Activated naive CD4-positive, alpha-beta T cell treated with anti-CD3 and anti-CD28 coated beads for 36 hours (primary cell): ENCODE data around the gene ZNF573. TPM values are rescaled to one million over a fixed set of nuclear protein-coding genes. Genes with fewer than 3 reads are reported as not detected.
"Not testable (repeated sequence)": the region's sequence is repeated elsewhere in the genome, so short reads cannot be mapped to it uniquely, and the experiment has no call there.

Source experiments
- CTCF ChIA-PET: fragments of 350-600 bp; sonication (Branson Sonifier 250); formaldehyde crosslinking; loops from one replicate; lab custom pipeline; 2021; ENCODE audit warnings: antibody characterized with exemption; lab: Charles Lee
- DNase-seq: peaks from one replicate; pipeline ENCODE4 v3.0.0-alpha.2; 2020
- H3K27ac Mint-ChIP-seq: one replicate; pipeline ENCODE4 v1.8.0; 2021; ENCODE audit warnings: mild to moderate bottlenecking, mixed read lengths
- H3K27me3 Mint-ChIP-seq: one replicate; pipeline ENCODE4 v1.8.0; 2021; ENCODE audit warnings: low read depth, mixed read lengths
- H3K36me3 Mint-ChIP-seq: one replicate; pipeline ENCODE4 v1.8.0; 2021; ENCODE audit warnings: low read depth, mixed read lengths
- H3K4me1 Mint-ChIP-seq: one replicate; pipeline ENCODE4 v1.8.0; 2021; ENCODE audit warnings: low read depth, mixed read lengths
- H3K4me3 Mint-ChIP-seq: one replicate; pipeline ENCODE4 v1.8.0; 2021; ENCODE audit warnings: mild to moderate bottlenecking, moderate library complexity, mixed read lengths
- H3K9me3 Mint-ChIP-seq: one replicate; pipeline ENCODE4 v1.8.0; 2021; ENCODE audit warnings: mixed read lengths
- intact Hi-C: fragments of 100-400 bp; cut with micrococcal nuclease; formaldehyde crosslinking; loops from one replicate; pipeline ENCODE4 v1.15.1; 2023
- total RNA-seq, 2 experiments: library from RNA; stranded (reverse); gene quantifications; one replicate each; pipeline ENCODE4 v1.2.3, GENCODE V29; 2021

ZNF573 gene
- 1 to 10 TPM; 6.1 to 7.3 TPM for total RNA-seq

GRCh38 chr19:37779127-37780005, at the start of gene ZNF573:
TSS of gene ZNF573 (minus strand) at chr19:37779586. CDS start at chr19:37773729, 5,857 bp downstream.
- Mint-ChIP-seq H3K4me3 (peak within 1 kb of the TSS; percentile 96), H3K9me3 (peaks cover 23% of the 10 kb centered on the region), H3K27ac (peak within 1 kb of the TSS; percentile 99), H3K27me3 (no peaks in the 10 kb centered on the region), H3K4me1 (peaks cover 25% of the 10 kb centered on the region), H3K36me3 (peaks cover 31% of the 10 kb centered on the region)
- intact Hi-C loops, result loop anchor here (1.0 to 5.0 kb wide), 12 partner anchors 16 to 929 kb away; partner anchors contain the start of genes KCNK6, YIF1B, ZFP30 and ZNF345
- CTCF ChIA-PET, result no interaction called here
- DNase-seq, result peak; percentile 91

GRCh38 chr19:37817180-37817981, 38.0 kb upstream of the ZNF573 start:
- peaks cover 5% of the 10 kb centered on the region for H3K36me3 Mint-ChIP-seq

GRCh38 chr19:37815611-37816010, 36.2 kb upstream of the ZNF573 start:
- peaks cover 23% of the 10 kb centered on the region for H3K27me3 Mint-ChIP-seq
- intact Hi-C loops, DNase-seq, H3K4me3 Mint-ChIP-seq, H3K36me3 Mint-ChIP-seq, H3K4me1 Mint-ChIP-seq, H3K27ac Mint-ChIP-seq: not testable (repeated sequence)
- CTCF ChIA-PET, result interaction anchor here (0.6 kb wide), 1 partner anchor 29 kb away, joined by 3 read pairs; no protein-coding TSS in a partner anchor
- peaks cover 33% of the 10 kb centered on the region for H3K9me3 Mint-ChIP-seq

More at GRCh38 chr19:37817180-37817981, 38.0 kb upstream of the ZNF573 start:
- DNase-seq, result peak; percentile 7
- H3K27ac Mint-ChIP-seq, result no peak overlapping the region
- peaks cover 26% of the 10 kb centered on the region for H3K27me3 Mint-ChIP-seq
- no peak overlapping the region for H3K4me3 Mint-ChIP-seq
- intact Hi-C loops, result no loop called here
- CTCF ChIA-PET, result no interaction called here
- peaks cover 5% of the 10 kb centered on the region for H3K4me1 Mint-ChIP-seq
- peaks cover 28% of the 10 kb centered on the region for H3K9me3 Mint-ChIP-seq

- intact Hi-C loops, result no loop called here
- CTCF ChIA-PET, result no interaction called here
- no peak overlapping the region for H3K4me3 Mint-ChIP-seq
- peaks cover 38% of the 10 kb centered on the region for H3K9me3 Mint-ChIP-seq
- peaks cover 8% of the 10 kb centered on the region for H3K36me3 Mint-ChIP-seq
- no peak for DNase-seq
- H3K27ac Mint-ChIP-seq, result no peak overlapping the region
- H3K4me1 Mint-ChIP-seq, result peaks cover 5% of the 10 kb centered on the region
- peaks cover 13% of the 10 kb centered on the region for H3K27me3 Mint-ChIP-seq
These were observed 34.0 kb upstream of the ZNF573 start for GRCh38 chr19:37813340-37813739.

GRCh38 chr19:37809366-37809765, 30.0 kb upstream of the ZNF573 start:
- CTCF ChIA-PET, result interaction anchor here (0.7 kb wide), 1 partner anchor 85 kb away, joined by 3 read pairs; no protein-coding TSS in a partner anchor
- H3K27me3 Mint-ChIP-seq, result no peaks in the 10 kb centered on the region
- no peak for DNase-seq
- H3K27ac Mint-ChIP-seq, result no peak overlapping the region
- no peak overlapping the region for H3K4me3 Mint-ChIP-seq
- H3K4me1 Mint-ChIP-seq, result no peaks in the 10 kb centered on the region
- intact Hi-C loops, result no loop called here
- H3K36me3 Mint-ChIP-seq, result peaks cover 12% of the 10 kb centered on the region
- H3K9me3 Mint-ChIP-seq, result peaks cover 41% of the 10 kb centered on the region

GRCh38 chr19:37803249-37803840, 24.0 kb upstream of the ZNF573 start:
- Mint-ChIP-seq H3K36me3 (peaks cover 17% of the 10 kb centered on the region), H3K4me1 (no peaks in the 10 kb centered on the region), H3K9me3 (peaks cover 61% of the 10 kb centered on the region), H3K27ac (no peak overlapping the region), H3K27me3 (no peaks in the 10 kb centered on the region), H3K4me3 (no peak overlapping the region)
- intact Hi-C loops, result no loop called here
- CTCF ChIA-PET, result no interaction called here
- DNase-seq, result no peak

- Mint-ChIP-seq H3K9me3 (peaks cover 45% of the 10 kb centered on the region), H3K4me3 (no peak overlapping the region), H3K27ac (no peak overlapping the region), H3K27me3 (no peaks in the 10 kb centered on the region), H3K36me3 (peaks cover 26% of the 10 kb centered on the region), H3K4me1 (no peaks in the 10 kb centered on the region)
- CTCF ChIA-PET, result no interaction called here
- intact Hi-C loops, result no loop called here
- no peak for DNase-seq
These were observed 11.0 kb upstream of the ZNF573 start for GRCh38 chr19:37790244-37790925.

- no peak for DNase-seq
- Mint-ChIP-seq H3K27ac (peak overlapping the region; percentile 99), H3K4me3 (peak overlapping the region; percentile 96), H3K4me1 (peaks cover 25% of the 10 kb centered on the region), H3K27me3 (no peaks in the 10 kb centered on the region), H3K9me3 (peaks cover 26% of the 10 kb centered on the region), H3K36me3 (peaks cover 33% of the 10 kb centered on the region)
- CTCF ChIA-PET, result no interaction called here
- intact Hi-C loops, result loop anchor here (1.0 to 5.0 kb wide), 12 partner anchors 15 to 928 kb away; partner anchors contain the start of genes KCNK6, YIF1B, ZFP30 and ZNF345
These were observed 716 bp downstream of the ZNF573 start for GRCh38 chr19:37778613-37779126.

- H3K27ac Mint-ChIP-seq, result no peak overlapping the region
- peaks cover 73% of the 10 kb centered on the region for H3K36me3 Mint-ChIP-seq
- no peak for DNase-seq
- H3K4me3 Mint-ChIP-seq, result no peak overlapping the region
- H3K9me3 Mint-ChIP-seq, result peaks cover 22% of the 10 kb centered on the region
- CTCF ChIA-PET, result no interaction called here
- intact Hi-C loops, result loop anchor here (5.0 kb wide), 1 partner anchor 1539 kb away; no protein-coding TSS in a partner anchor
- no peaks in the 10 kb centered on the region for H3K27me3 Mint-ChIP-seq
- H3K4me1 Mint-ChIP-seq, result peaks cover 9% of the 10 kb centered on the region
These were observed 8.4 kb downstream of the ZNF573 start for GRCh38 chr19:37770985-37771384.

- H3K4me3 Mint-ChIP-seq, result no peak overlapping the region
- H3K9me3 Mint-ChIP-seq, result peaks cover 25% of the 10 kb centered on the region
- peaks cover 2% of the 10 kb centered on the region for H3K4me1 Mint-ChIP-seq
- CTCF ChIA-PET, result no interaction called here
- intact Hi-C loops, result loop anchor here (1.0 kb wide), 1 partner anchor 16 kb away; the partner anchor contains the start of gene ZNF573
- H3K36me3 Mint-ChIP-seq, result peaks cover 77% of the 10 kb centered on the region
- H3K27me3 Mint-ChIP-seq, result no peaks in the 10 kb centered on the region
- peak overlapping the region; percentile 70 for H3K27ac Mint-ChIP-seq
- DNase-seq, result peak; percentile 30
These were observed 15.9 kb downstream of the ZNF573 start for GRCh38 chr19:37763488-37763887.

GRCh38 chr19:37757683-37758082, 21.7 kb downstream of the ZNF573 start:
- CTCF ChIA-PET, H3K4me3 Mint-ChIP-seq, H3K4me1 Mint-ChIP-seq, H3K27me3 Mint-ChIP-seq, H3K27ac Mint-ChIP-seq, intact Hi-C loops, DNase-seq: not testable (repeated sequence)
- Mint-ChIP-seq H3K36me3 (peaks cover 71% of the 10 kb centered on the region), H3K9me3 (peaks cover 28% of the 10 kb centered on the region)
